ENCODE data around the gene SEZ6L.

DNA sequence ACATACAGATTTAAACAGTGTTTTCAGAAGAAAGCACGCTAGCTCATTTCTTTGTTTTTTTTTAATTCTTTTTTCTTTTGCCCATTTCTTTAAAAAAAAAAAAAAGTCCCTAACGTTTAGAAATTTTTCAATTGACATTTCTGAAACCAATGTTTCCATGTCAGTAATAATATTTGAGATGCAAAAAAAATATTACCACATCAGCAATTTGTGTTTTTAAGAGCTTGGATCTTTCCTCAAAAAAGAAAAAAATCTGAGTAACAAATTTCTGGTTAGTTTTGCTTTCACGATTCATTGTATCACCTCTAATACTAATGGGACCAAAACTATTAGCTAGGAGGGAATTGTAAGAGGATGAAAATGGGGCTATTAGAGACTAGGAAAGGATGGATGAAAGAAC, 219.9 kb downstream of the SEZ6L start:
- TF ChIP-seq, protein P1, sequence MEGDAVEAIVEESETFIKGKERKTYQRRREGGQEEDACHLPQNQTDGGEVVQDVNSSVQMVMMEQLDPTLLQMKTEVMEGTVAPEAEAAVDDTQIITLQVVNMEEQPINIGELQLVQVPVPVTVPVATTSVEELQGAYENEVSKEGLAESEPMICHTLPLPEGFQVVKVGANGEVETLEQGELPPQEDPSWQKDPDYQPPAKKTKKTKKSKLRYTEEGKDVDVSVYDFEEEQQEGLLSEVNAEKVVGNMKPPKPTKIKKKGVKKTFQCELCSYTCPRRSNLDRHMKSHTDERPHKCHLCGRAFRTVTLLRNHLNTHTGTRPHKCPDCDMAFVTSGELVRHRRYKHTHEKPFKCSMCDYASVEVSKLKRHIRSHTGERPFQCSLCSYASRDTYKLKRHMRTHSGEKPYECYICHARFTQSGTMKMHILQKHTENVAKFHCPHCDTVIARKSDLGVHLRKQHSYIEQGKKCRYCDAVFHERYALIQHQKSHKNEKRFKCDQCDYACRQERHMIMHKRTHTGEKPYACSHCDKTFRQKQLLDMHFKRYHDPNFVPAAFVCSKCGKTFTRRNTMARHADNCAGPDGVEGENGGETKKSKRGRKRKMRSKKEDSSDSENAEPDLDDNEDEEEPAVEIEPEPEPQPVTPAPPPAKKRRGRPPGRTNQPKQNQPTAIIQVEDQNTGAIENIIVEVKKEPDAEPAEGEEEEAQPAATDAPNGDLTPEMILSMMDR (IDR thresholded peaks at IDR 0.05), result no peak
- TF ChIP-seq POLR2A (IDR thresholded peaks at IDR 0.05), result no peak
